Activated naive CD8-positive, alpha-beta T cell treated with anti-CD3 and anti-CD28 coated beads for 36 hours (primary cell): ENCODE data around the gene SYK. TPM values are rescaled to one million over a fixed set of nuclear protein-coding genes. Genes with fewer than 3 reads are reported as not detected.

Source experiments
- DNase-seq: peaks from one replicate; pipeline ENCODE4 v3.0.0; 2021
- H3K27ac Mint-ChIP-seq: one replicate; pipeline ENCODE4 v1.8.0; 2022; ENCODE audit warnings: mild to moderate bottlenecking, moderate library complexity, mixed read lengths
- H3K27me3 Mint-ChIP-seq: one replicate; pipeline ENCODE4 v1.8.0; 2022; ENCODE audit warnings: mild to moderate bottlenecking, mixed read lengths
- H3K36me3 Mint-ChIP-seq: one replicate; pipeline ENCODE4 v1.8.0; 2021; ENCODE audit warnings: mild to moderate bottlenecking, mixed read lengths
- H3K4me1 Mint-ChIP-seq: one replicate; pipeline ENCODE4 v1.8.0; 2021; ENCODE audit warnings: mixed read lengths
- H3K4me3 Mint-ChIP-seq: one replicate; pipeline ENCODE4 v1.8.0; 2022; ENCODE audit warnings: mild to moderate bottlenecking, moderate library complexity, mixed read lengths
- H3K9me3 Mint-ChIP-seq: one replicate; pipeline ENCODE4 v1.8.0; 2022; ENCODE audit warnings: mixed read lengths
- total RNA-seq, 2 experiments: library from RNA; stranded (reverse); gene quantifications; one replicate each; pipeline ENCODE4 v1.2.3, GENCODE V29; 2021

The SYK gene
- total RNA-seq, 2 experiments from 2014 or later: 0.37 to 0.48 TPM

DNA sequence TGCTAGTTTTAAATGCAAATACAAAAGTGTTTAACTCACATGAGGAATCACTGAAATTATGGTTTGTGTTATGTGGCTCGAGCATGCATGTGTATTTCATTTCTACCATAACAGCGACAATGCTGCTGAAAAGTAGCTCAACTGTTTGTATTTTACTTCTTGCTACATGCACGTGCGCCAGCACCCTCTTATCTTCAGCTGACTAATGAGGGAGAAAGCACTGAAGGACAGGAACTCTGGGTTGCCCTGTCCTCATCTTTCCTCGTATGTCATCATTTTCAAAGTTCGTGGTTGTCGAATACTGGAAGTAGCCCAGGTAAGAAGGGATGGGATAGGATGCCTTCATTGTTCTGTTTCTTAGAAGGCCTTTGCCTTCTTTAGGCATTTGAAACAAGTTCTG lies 120.3 kb downstream of the SYK start:
- H3K4me1 Mint-ChIP-seq: no peaks in the 10 kb centered on the region
- DNase-seq: no peak
- H3K27ac Mint-ChIP-seq: no peak overlapping the region
- no peaks in the 10 kb centered on the region for H3K9me3 Mint-ChIP-seq
- H3K27me3 Mint-ChIP-seq: peaks cover 13% of the 10 kb centered on the region
- H3K4me3 Mint-ChIP-seq: no peak overlapping the region
- H3K36me3 Mint-ChIP-seq: no peaks in the 10 kb centered on the region

DNA sequence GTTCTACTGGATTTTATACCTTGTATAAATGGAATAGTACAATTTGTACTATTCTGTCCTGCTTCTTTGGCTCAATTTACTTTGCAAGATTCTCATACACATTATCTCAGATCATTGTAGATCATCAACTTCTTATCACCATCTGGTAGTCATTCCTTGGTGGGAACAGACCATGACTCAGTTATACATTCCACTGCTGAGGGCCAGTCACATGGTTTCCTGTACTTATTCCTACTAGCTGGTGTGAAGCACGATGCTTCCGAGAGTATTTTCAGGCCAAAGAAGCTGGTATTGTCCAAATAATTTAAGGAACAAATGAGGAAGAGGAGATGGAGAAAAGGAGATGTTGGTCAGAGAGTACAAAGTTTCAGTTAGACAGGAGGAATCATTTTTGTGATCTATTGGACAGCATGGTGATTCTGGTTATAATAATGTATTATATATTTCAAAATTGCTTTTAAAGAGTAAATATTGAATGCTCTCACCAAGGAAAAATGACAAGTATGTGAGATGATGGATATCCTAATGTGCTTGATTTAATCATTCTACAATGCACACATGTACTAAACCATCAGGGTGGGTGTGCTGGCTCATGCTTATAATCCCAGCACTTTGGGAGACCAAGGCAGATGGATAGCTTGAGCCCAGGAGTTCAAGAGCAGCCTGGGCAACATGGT lies 124.1 kb downstream of the SYK start:
- Mint-ChIP-seq H3K27me3 (peaks cover 19% of the 10 kb centered on the region), H3K4me1 (no peaks in the 10 kb centered on the region), H3K27ac (no peak overlapping the region), H3K36me3 (no peaks in the 10 kb centered on the region), H3K4me3 (no peak overlapping the region), H3K9me3 (no peaks in the 10 kb centered on the region)
- DNase-seq: no peak

DNA sequence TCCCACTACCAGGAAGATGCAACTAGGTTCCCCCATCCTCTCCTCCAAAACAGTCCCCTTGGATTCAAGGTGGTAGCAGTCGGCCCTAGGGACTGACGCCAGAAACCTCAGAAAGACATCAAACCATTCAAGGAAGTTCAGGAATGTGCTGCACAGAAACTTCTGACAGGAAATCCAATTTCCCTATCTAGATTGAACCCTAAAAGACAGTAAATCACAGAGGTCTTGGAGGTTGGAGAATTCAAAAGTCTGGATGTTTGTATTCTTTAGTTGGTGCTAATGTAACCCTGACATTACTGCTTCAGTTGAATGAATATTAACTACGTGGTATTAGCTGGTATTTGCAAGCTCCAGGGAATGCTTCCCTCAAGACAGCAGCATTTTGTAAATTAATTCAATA lies 125.3 kb downstream of the SYK start:
- Mint-ChIP-seq H3K9me3 (no peaks in the 10 kb centered on the region), H3K4me3 (no peak overlapping the region), H3K36me3 (no peaks in the 10 kb centered on the region), H3K27ac (no peak overlapping the region), H3K27me3 (peaks cover 19% of the 10 kb centered on the region), H3K4me1 (no peaks in the 10 kb centered on the region)
- DNase-seq: no peak

DNA sequence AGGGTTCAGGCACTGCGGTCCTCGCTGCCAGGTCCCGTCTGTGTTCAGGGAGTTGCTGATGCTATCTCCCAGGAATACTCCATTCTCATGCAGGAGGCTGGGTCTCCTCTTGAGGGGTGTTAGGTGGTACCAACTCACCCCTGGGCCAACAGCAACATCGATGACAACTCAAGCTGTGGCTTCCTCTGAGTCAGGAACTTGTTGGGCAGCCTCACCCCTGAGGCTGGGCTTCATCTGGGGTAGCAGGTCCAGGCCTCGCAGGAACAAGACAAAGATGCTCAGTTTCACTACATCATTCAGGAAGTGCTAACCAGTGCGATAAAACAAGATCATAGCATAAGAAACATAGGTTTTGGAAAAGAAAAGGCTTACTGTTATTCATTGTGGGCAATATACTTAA lies 125.9 kb downstream of the SYK start:
- H3K4me3 Mint-ChIP-seq: no peak overlapping the region
- peaks cover 19% of the 10 kb centered on the region for H3K27me3 Mint-ChIP-seq
- no peak for DNase-seq
- H3K36me3 Mint-ChIP-seq: no peaks in the 10 kb centered on the region
- no peak overlapping the region for H3K27ac Mint-ChIP-seq
- H3K9me3 Mint-ChIP-seq: no peaks in the 10 kb centered on the region
- no peaks in the 10 kb centered on the region for H3K4me1 Mint-ChIP-seq

DNA sequence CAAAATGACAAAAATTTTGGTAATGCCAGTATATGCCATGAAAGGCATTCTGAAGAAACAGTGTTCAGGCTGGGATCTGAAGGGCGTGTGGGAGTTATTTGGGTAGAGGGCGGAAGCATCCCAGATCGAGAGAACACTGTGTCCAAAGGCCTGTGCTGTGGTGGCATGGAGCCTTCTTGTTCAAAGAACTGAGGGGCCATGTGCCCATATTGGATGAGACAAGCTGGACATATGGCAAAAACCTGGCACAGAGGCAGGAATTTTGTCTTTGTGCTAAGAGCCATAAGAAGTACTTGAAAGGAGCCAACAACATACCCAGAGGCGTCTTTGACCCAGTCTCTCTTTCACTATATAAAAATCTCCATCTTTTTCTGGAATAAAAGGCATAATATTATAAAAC lies 128.0 kb downstream of the SYK start:
- Mint-ChIP-seq H3K27me3 (peaks cover 9% of the 10 kb centered on the region), H3K4me3 (no peak overlapping the region), H3K27ac (no peak overlapping the region), H3K36me3 (no peaks in the 10 kb centered on the region), H3K9me3 (no peaks in the 10 kb centered on the region), H3K4me1 (peaks cover under 1% of the 10 kb centered on the region)
- no peak for DNase-seq

DNA sequence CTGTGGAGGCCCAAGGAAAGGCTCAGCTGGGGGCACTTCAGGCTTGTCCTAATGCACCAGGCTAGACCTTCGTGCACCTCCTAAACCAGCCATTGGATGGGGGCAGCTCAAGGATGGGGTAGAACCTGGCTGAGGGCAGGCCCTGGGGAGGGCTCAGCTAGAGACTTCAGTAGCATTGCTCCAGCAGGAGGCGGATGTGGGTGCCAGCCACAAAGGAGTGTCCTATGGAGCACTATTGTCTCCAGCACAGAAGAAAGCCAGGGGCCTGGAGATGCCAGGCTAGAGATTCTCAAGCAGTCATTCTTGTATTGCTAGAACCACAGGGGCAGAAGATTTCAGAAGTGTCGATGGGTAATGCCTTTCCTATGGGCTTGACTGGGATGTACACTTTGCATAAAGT lies 131.8 kb downstream of the SYK start:
- no peak overlapping the region for H3K27ac Mint-ChIP-seq
- no peak overlapping the region for H3K4me3 Mint-ChIP-seq

DNA sequence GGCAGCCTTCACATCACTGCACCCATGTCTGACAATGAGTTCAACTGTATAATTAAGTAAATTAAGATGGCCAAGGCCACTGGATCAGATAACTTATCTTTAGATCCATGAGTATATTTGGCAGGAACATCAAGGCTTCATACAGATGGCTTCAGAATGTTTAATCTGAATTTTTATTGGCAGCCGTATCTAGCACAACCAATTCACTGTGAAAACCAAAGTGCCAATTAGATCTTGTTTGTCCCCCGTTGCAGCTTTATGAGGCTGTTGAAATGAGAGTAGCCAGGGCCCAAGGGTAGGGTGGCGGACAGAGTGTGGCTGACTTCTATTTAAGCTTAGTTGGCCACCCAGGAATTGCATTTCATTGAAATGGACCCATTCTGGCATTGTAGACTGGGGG lies 137.7 kb downstream of the SYK start:
- H3K27me3 Mint-ChIP-seq: peaks cover 11% of the 10 kb centered on the region
- H3K36me3 Mint-ChIP-seq: no peaks in the 10 kb centered on the region
- no peak for DNase-seq
- no peak overlapping the region for H3K4me3 Mint-ChIP-seq
- H3K27ac Mint-ChIP-seq: no peak overlapping the region
- H3K4me1 Mint-ChIP-seq: peaks cover 8% of the 10 kb centered on the region
- H3K9me3 Mint-ChIP-seq: no peaks in the 10 kb centered on the region

More for the DNA sequence above, 131.8 kb downstream of the SYK start:
- Mint-ChIP-seq H3K4me1 (peaks cover 8% of the 10 kb centered on the region), H3K27me3 (peaks cover 9% of the 10 kb centered on the region), H3K9me3 (no peaks in the 10 kb centered on the region), H3K36me3 (no peaks in the 10 kb centered on the region)
- DNase-seq: no peak

DNA sequence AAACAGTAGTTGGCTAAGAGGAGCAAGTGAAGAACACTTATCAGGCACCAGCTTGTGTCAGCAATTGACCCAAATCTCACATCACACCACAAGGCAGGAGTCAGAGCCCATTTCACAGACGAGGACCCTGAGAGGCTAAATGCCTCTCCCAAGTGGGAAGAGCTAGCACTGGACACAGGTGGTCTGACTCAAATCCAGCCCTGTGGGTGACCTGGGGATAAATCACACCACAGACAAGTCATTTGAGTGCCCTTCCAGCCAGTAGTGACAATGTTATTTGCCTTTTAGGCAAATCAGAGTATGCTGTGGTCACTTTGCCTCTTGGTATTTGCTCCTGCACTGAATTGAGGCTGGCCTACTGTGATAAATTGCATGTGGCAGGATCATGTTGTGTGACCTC lies 138.7 kb downstream of the SYK start:
- Mint-ChIP-seq H3K4me1 (peaks cover 1% of the 10 kb centered on the region), H3K9me3 (no peaks in the 10 kb centered on the region), H3K27me3 (peaks cover 10% of the 10 kb centered on the region), H3K4me3 (no peak overlapping the region), H3K36me3 (no peaks in the 10 kb centered on the region), H3K27ac (no peak overlapping the region)
- no peak for DNase-seq

DNA sequence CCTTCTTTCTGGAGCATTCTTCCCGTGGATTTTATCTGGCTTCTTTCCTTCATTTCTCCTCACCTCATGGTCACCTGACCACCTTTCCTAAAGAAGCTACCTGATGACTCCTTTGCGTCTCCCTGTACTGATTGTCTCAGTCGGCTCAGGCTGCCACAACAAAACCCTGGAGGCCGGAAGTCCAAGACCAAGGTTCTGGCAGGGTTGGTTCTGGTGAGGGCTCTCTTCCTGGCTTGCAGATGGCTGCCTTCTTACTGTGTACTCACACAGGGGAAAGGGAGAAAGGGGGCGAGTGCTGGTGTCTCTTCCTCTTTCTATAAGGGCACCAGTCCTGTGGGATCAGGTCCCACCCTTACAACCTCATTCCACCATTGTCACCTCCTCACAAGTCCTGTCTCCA lies 140.0 kb downstream of the SYK start:
- H3K27ac Mint-ChIP-seq: no peak overlapping the region
- no peaks in the 10 kb centered on the region for H3K4me1 Mint-ChIP-seq
- no peaks in the 10 kb centered on the region for H3K36me3 Mint-ChIP-seq
- peaks cover 22% of the 10 kb centered on the region for H3K27me3 Mint-ChIP-seq
- DNase-seq: no peak
- no peaks in the 10 kb centered on the region for H3K9me3 Mint-ChIP-seq
- H3K4me3 Mint-ChIP-seq: no peak overlapping the region

DNA sequence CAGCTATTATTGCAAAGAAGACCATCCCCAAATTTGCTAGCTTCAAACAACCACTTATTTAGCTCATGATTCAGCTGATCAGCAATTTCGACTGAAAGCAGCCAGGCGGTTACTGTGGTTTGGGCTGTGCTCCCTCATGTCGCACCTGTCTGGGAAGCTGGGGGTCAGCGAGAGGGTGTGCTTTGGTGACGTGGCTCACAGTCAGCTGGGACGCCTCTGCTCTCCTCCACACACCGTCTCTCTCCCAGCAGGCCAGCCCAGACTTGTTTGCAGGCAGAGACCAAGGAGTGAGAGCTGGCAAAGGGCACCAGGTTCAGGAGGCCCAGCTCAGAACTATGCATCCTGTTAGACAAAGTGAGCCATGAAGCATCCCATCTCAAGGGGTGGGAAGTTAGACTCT lies 140.9 kb downstream of the SYK start:
- no peak overlapping the region for H3K27ac Mint-ChIP-seq
- no peak overlapping the region for H3K4me3 Mint-ChIP-seq
- H3K36me3 Mint-ChIP-seq: no peaks in the 10 kb centered on the region
- no peaks in the 10 kb centered on the region for H3K9me3 Mint-ChIP-seq
- DNase-seq: no peak
- H3K27me3 Mint-ChIP-seq: peaks cover 22% of the 10 kb centered on the region
- no peaks in the 10 kb centered on the region for H3K4me1 Mint-ChIP-seq

DNA sequence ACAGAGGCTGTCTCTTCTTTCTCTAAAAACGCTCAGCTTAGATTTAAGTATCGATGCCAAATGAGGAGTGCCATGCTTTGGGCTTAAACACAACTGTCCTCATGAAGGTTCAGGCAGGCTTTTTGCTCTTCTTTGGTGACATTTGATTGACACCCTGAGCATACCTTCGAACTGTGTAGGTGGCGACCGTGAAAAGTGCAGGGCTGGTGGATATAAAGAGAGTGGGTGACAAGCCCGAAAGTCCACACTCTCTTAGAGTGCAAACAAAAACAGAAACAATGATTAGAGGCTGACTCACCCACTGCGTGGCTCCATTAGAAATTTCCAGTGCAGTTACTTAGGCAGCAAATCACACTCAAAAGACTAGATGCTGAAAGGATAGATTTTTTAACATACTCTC lies 141.7 kb downstream of the SYK start:
- no peaks in the 10 kb centered on the region for H3K36me3 Mint-ChIP-seq
- H3K27ac Mint-ChIP-seq: no peak overlapping the region
- H3K4me3 Mint-ChIP-seq: no peak overlapping the region

DNA sequence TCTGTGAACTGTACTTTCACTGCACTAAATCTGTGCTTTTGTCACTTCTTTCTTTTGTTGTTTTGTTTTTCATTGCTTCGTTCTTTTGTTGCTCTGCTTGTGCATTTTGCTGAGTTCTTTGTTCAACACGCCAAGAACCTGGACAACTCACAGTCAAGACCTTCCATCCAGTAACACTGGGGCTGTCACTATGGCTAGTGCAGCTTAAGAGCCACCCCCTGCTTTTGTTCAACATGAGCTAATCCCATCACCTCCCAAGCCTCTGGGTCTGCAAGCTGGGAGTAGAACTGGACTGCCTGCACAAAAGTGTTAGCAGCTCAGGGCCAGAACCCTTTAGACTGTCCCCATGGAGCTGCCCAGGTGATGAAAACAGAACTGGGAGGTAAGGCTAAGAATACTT lies 143.7 kb downstream of the SYK start:
- H3K27me3 Mint-ChIP-seq: peaks cover 22% of the 10 kb centered on the region

More for the DNA sequence above, 141.7 kb downstream of the SYK start:
- Mint-ChIP-seq H3K27me3 (peaks cover 22% of the 10 kb centered on the region), H3K4me1 (no peaks in the 10 kb centered on the region), H3K9me3 (no peaks in the 10 kb centered on the region)
- no peak for DNase-seq

DNA sequence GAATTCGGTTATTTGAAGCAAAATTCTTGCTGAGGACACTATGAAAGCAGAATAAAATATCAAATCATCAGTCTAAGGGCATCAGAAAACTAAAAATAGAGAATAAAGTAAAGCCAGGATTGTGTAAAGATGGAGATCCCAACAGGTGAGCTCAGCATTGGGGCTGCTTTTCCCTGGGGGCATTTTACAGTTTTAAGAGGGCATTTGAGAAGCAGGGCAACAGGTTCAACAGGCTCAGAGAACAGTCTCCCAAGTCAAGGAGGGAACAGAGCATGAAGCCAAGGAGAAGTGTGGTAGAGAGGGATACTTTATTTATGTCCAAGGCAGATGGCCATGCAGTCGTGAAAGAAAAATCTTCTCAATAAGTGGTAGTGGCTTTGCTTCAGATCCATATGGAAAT lies 145.4 kb downstream of the SYK start:
- H3K27ac Mint-ChIP-seq: no peak overlapping the region
- H3K4me1 Mint-ChIP-seq: no peaks in the 10 kb centered on the region
- no peaks in the 10 kb centered on the region for H3K9me3 Mint-ChIP-seq
- no peaks in the 10 kb centered on the region for H3K36me3 Mint-ChIP-seq
- H3K27me3 Mint-ChIP-seq: peaks cover 24% of the 10 kb centered on the region
- no peak for DNase-seq
- no peak overlapping the region for H3K4me3 Mint-ChIP-seq

More for the DNA sequence above, 143.7 kb downstream of the SYK start:
- DNase-seq: no peak
- H3K27ac Mint-ChIP-seq: no peak overlapping the region
- no peaks in the 10 kb centered on the region for H3K9me3 Mint-ChIP-seq
- H3K4me3 Mint-ChIP-seq: no peak overlapping the region
- no peaks in the 10 kb centered on the region for H3K36me3 Mint-ChIP-seq
- H3K4me1 Mint-ChIP-seq: no peaks in the 10 kb centered on the region

Other genes with a start within 250 kb of the SYK start
- gene DIRAS2, start 159.0 kb upstream of the SYK start, total RNA-seq: not detected